Heart left ventricle (tissue), 16 donors: ENCODE results near the gene KLRD1. TPM values are rescaled to one million over a fixed set of nuclear protein-coding genes. Genes with fewer than 3 reads are reported as not detected.
A peak's percentile ranks its signal among the peaks of the same experiment; 100 is the strongest.
"Not testable (repeated sequence)": the region's sequence is repeated elsewhere in the genome, so short reads cannot be mapped to it uniquely, and the experiment has no call there.

Source experiments
- ATAC-seq, 4 donors: fragments of 200-7000 bp; cut with Tn5 transposase; one replicate each; pipeline ENCODE4 v1.9.1; 2020 to 2022; ENCODE audit warnings: moderate library complexity in 4 of 4, mild to moderate bottlenecking in 3 of 4, moderate number of reproducible peaks in 1 of 4
- DNase-seq, 5 donors: peaks; one replicate each; pipeline ENCODE4 v3.0.0-alpha.2; 2020
- H3K27ac ChIP-seq, 12 donors: fragments of 200-600 bp; sonication (generic) in 4 of 12; one replicate each; pipeline versions ENCODE4 v1.5.0 to v1.8.0; 2016 to 2022; ENCODE audit warnings: mild to moderate bottlenecking in 2 of 12
- H3K27me3 ChIP-seq, 9 donors: fragments of 200-600 bp; sonication (generic) in 2 of 9; one replicate each; pipeline versions ENCODE4 v1.5.1 to v1.8.0; 2016 to 2022; ENCODE audit warnings: mild to moderate bottlenecking in 3 of 9
- H3K36me3 ChIP-seq, 9 donors: fragments of 200-600 bp; sonication (generic) in 2 of 9; one replicate each; pipeline versions ENCODE4 v1.5.0 to v1.8.0; 2018 to 2022; ENCODE audit warnings: mild to moderate bottlenecking in 2 of 9
- H3K4me1 ChIP-seq, 12 donors: fragments of 200-600 bp; sonication (generic) in 4 of 12; one replicate each; pipeline versions ENCODE4 v1.5.0 to v1.8.0; 2016 to 2022; ENCODE audit warnings: mild to moderate bottlenecking in 3 of 12
- H3K4me3 ChIP-seq, 12 donors: fragments of 200-600 bp; sonication (generic) in 4 of 12; one replicate each; pipeline versions ENCODE4 v1.5.0 to v1.8.0; 2017 to 2022; ENCODE audit warnings: mild to moderate bottlenecking in 9 of 12, moderate library complexity in 4 of 12
- H3K9me3 ChIP-seq, 12 donors: fragments of 200-600 bp; sonication (generic) in 4 of 12; one replicate each; pipeline versions ENCODE4 v1.5.0 to v1.8.0; 2016 to 2022; ENCODE audit warnings: mild to moderate bottlenecking in 1 of 12
- POLR2A ChIP-seq, 2 donors: fragments of 450-650 bp; IDR thresholded peaks; one replicate each; pipeline ENCODE4 v1.6.1; 2017; ENCODE audit warnings: antibody characterized with exemption in 2 of 2, mild to moderate bottlenecking in 2 of 2, moderate library complexity in 2 of 2
- WGBS, 4 donors: extraction: QIAGEN DNeasy Blood & Tissue Kit in 2 of 4; methylation state at CpG; one replicate each; pipeline versions ENCODE4 v1.1.5 to v1.1.7; 2013 to 2018; 5-methylcytosine and 5-hydroxymethylcytosine counted together
- intact Hi-C, 10 donors: fragments of 100-400 bp; cut with DNase I; formaldehyde crosslinking; loops; one replicate each; pipeline versions ENCODE4 v1.11.1 to v1.14.2; 2022
- polyA plus RNA-seq, 2 donors: library from polyadenylated mRNA; stranded (reverse); fragments of 200-250 nt; gene quantifications; one replicate each; pipeline ENCODE4 v1.2.3, GENCODE V29; 2013
- total RNA-seq, 9 donors: library from RNA; depleted of rRNA in 2 of 9; stranded (reverse); fragments of >200 nt in 2 of 9; fragmentation: NEBNext Ultra II Directional in 3 of 9; extraction: Animal tissue kit (Norgen Biotek cat#: 25700) in 3 of 9; gene quantifications; one replicate each; pipeline versions ENCODE4 v1.1.0 to v1.2.4, GENCODE V29; 2016 to 2023
- donor health status: ischemic (EF 13 %, LVEDD 7.1; RV severe dilation, severe dysfunction).
- donor health status: healthy with polysubstance abuse.
- donor health status: DM: no; HTN: yes; CAD: no.
- donor health status: DM: no; HTN: no; CAD: no.
- donor health status: ischemic (EF 25% LVEDD 6.9; RV normal size, moderate dysfunction).
- donor health status: ischemic (EF 25% LVEDD 5.7; RV mildly dilated, moderate dysfunction).
- donor health status: healthy.
- donor health status: DM: yes; HTN: yes; CAD: no.
- donor health status: ischemic (EF 35%, LVEDD 5.7; RV mildly dilated, moderate dysfunction).
- donor health status: nonischemic (EF 11% LVEDD 7.7; RV severe dilation, severe dysfunction).
- donor health status: DM: yes; HTN: yes; CAD: no.
- donor health status: PGD.
- donor health status: ischemic (EF 29% LVEDD 5.4; RV normal size, mild dysfunction).
- donor health status: nonischemic (EF 23%, LVEDD 6.1; RV moderate dilation, normal function).

The KLRD1 gene
- total and polyA plus RNA-seq, 11 donors: 0.25 to 7.4 (median 0.93) TPM

GRCh38 chr12:10374624-10375018, 67.0 kb downstream of the KLRD1 start:
- Histone ChIP-seq H3K4me3 (no peak overlapping the region), H3K36me3 (peaks cover 0 to 3% (median 0%) of the 10 kb centered on the region in 9 donors), H3K9me3 (no peaks in the 10 kb centered on the region), H3K4me1 (peaks cover 0 to 25% (median 0%) of the 10 kb centered on the region in 12 donors), H3K27me3 (no peaks in the 10 kb centered on the region), H3K27ac (peak overlapping the region in 1 of 12 donors; percentile 2)
- intact Hi-C loops: no loop called here
- TF ChIP-seq POLR2A (IDR thresholded peaks at IDR 0.05): no peak
- DNase-seq: no peak
- ATAC-seq: no peak
- WGBS, 4 donors: 92 to 95% (median 93%) methylated on average over 3 of the region's 3 CpGs

- H3K36me3 ChIP-seq, DNase-seq, H3K27ac ChIP-seq, H3K4me1 ChIP-seq, H3K9me3 ChIP-seq, intact Hi-C loops, ATAC-seq, H3K4me3 ChIP-seq, H3K27me3 ChIP-seq: not testable (repeated sequence)
- 87 to 96% (median 91%) methylated on average over 2 of the region's 2 CpGs for WGBS, 4 donors
Measured at GRCh38 chr12:10378737-10379136, 71.1 kb downstream of the KLRD1 start.

Other genes starting within 250 kb of the KLRD1 start
- 1 to 10 TPM; 1.2 to 7.3 (median 2.5) TPM for gene CLEC1A, start 208.9 kb upstream of the KLRD1 start, total RNA-seq
- gene CLEC1A, start 208.9 kb upstream of the KLRD1 start, polyA plus RNA-seq: 1 to 10 TPM; 2.5 to 3.1 TPM
- gene CLEC7A, start 177.7 kb upstream of the KLRD1 start, total RNA-seq: 10 to 100 TPM in 1 of 9 donors, 1 to 10 TPM in 6, under 1 TPM in 2; 0.83 to 31.5 (median 1.9) TPM
- gene CLEC7A, start 177.7 kb upstream of the KLRD1 start, polyA plus RNA-seq: 1 to 10 TPM; 1.1 to 2.7 TPM
- 1 to 10 TPM in 2 of 9 donors, under 1 TPM in 5, not detected in 2; 0.34 to 1.6 (median 0.81) TPM for gene OLR1, start 135.7 kb upstream of the KLRD1 start, total RNA-seq
- under 1 TPM; 0.07 to 0.38 TPM for gene OLR1, start 135.7 kb upstream of the KLRD1 start, polyA plus RNA-seq
- gene TMEM52B, start 128.8 kb upstream of the KLRD1 start, total RNA-seq: under 1 TPM in 1 of 9 donors, not detected in 8; 0.53 TPM
- gene TMEM52B, start 128.8 kb upstream of the KLRD1 start, polyA plus RNA-seq: under 1 TPM in 1 of 2 donors, not detected in 1; 0.03 TPM
- 100 to 1,000 TPM; 212 to 790 (median 297) TPM for gene GABARAPL1, start 95.0 kb upstream of the KLRD1 start, total RNA-seq
- 100 to 1,000 TPM; 126 to 258 TPM for gene GABARAPL1, start 95.0 kb upstream of the KLRD1 start, polyA plus RNA-seq
- gene KLRK1, start 82.2 kb downstream of the KLRD1 start, total RNA-seq: 1 to 10 TPM in 2 of 9 donors, under 1 TPM in 5, not detected in 2; 0.45 to 6.6 (median 0.49) TPM
- gene KLRK1, start 82.2 kb downstream of the KLRD1 start, polyA plus RNA-seq: under 1 TPM; 0.28 to 0.69 TPM
- gene KLRC4, start 101.9 kb downstream of the KLRD1 start, total RNA-seq: 1 to 10 TPM in 1 of 9 donors, not detected in 8; 1.1 TPM
- gene KLRC4, start 101.9 kb downstream of the KLRD1 start, polyA plus RNA-seq: not detected
- gene KLRC3, start 112.7 kb downstream of the KLRD1 start, total RNA-seq: not detected
- not detected for gene KLRC3, start 112.7 kb downstream of the KLRD1 start, polyA plus RNA-seq
- gene KLRC2, start 128.1 kb downstream of the KLRD1 start, total RNA-seq: under 1 TPM in 1 of 9 donors, not detected in 8; 0.51 TPM
- not detected for gene KLRC2, start 128.1 kb downstream of the KLRD1 start, polyA plus RNA-seq
- 1 to 10 TPM in 1 of 9 donors, under 1 TPM in 2, not detected in 6; 0.18 to 1.2 (median 0.32) TPM for gene KLRC1, start 145.5 kb downstream of the KLRD1 start, total RNA-seq
- gene KLRC1, start 145.5 kb downstream of the KLRD1 start, polyA plus RNA-seq: under 1 TPM; 0.10 to 0.61 TPM
- gene EIF2S3B, start 198.0 kb downstream of the KLRD1 start, total RNA-seq: 1 to 10 TPM in 2 of 9 donors, under 1 TPM in 5, not detected in 2; 0.37 to 1.5 (median 0.51) TPM
- under 1 TPM; 0.11 to 0.49 TPM for gene EIF2S3B, start 198.0 kb downstream of the KLRD1 start, polyA plus RNA-seq